ENCODE data around the gene FAM114A1.

DNA sequence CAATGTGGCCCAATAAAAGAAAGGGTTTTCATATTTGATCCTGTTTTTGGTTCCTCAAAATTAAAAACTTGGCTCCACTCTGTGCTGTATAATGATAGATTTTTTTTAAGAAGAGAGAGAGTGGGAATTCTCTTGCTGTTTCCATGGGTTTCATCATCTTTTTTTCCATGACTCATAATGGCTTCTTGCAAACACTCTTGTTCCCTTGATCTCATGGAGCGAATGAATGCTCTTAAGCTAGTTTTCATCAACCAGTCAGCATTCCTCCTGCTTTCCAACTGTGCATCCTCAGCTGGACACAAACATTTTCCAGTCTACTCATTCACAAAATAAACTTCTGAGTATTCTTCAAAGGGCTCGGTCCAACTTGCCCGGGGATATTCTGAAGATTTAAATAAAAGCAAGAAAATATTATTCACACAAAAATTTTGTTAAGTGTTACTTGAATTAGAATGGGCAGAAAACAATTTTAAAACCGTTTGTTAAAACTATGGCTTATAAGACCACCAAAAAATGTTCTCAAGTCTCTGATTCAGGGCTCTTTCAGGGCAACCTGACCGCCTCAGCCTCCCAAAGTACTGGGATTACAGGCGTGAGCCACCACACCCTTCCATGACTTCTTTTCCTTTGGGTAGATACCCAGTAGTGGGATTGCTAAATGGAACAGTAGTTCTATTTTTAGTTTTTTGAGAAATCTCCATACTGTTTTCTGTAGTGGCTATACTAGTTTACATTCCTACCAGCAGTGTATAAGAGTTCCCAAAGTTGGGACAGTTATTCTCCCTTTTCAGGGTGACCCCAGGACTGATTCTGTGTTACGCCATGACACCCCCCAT lies 99.9 kb downstream of the FAM114A1 start:
- TF ChIP-seq, protein P1, sequence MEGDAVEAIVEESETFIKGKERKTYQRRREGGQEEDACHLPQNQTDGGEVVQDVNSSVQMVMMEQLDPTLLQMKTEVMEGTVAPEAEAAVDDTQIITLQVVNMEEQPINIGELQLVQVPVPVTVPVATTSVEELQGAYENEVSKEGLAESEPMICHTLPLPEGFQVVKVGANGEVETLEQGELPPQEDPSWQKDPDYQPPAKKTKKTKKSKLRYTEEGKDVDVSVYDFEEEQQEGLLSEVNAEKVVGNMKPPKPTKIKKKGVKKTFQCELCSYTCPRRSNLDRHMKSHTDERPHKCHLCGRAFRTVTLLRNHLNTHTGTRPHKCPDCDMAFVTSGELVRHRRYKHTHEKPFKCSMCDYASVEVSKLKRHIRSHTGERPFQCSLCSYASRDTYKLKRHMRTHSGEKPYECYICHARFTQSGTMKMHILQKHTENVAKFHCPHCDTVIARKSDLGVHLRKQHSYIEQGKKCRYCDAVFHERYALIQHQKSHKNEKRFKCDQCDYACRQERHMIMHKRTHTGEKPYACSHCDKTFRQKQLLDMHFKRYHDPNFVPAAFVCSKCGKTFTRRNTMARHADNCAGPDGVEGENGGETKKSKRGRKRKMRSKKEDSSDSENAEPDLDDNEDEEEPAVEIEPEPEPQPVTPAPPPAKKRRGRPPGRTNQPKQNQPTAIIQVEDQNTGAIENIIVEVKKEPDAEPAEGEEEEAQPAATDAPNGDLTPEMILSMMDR (IDR thresholded peaks at IDR 0.05): no peak
- no peak for TF ChIP-seq POLR2AphosphoS5 (IDR thresholded peaks at IDR 0.05; ENCODE audit: low read depth, low read length)
- TF ChIP-seq TCF7L2 (IDR thresholded peaks at IDR 0.05; ENCODE audit: low read depth, low read length): no peak
